ENCODE results near the gene ARHGAP10.

ARHGAP10 gene

DNA sequence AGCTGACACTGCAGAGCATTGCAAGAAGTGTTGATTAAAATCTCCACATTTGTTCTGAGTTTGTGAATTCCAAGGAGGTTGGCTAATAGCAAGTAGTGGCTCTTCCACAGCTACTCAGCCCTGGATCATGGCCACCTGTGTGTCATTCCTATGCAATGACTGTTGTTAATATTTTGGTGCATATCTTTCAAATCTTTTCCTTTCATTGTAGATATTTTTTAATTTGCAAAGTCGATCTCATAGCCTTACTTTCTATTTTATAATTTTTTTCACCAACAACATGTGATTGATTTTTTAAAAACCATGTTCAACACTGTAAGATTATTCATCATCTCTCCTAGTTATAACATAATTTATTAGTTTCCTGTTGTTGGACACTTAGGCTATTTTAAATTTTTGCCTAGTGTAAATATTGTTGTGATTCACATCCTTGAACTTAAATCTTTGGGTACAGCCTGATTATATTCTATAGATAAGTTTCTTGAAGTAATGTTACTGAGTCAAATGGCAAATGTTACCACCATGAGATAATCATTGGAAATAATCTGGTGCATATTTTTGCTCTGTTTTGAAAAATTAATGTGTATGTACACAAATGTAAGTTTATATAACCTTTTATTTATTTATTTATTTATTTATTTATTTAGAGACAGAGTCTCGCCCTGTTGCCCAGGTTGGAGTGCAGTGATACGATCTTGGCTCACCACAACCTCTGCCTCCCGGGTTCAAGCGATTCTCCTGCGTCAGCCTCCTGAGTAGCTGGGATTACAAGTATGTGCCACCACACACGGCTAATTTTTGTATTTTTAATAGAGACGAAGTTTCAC, 17.1 kb upstream of the ARHGAP10 start:
- CTCF ChIA-PET = interaction anchor here (1.0 to 10.5 kb wide), 3 partner anchors 31 to 152 kb away, joined by 4 to 135 read pairs (median 6); partner anchors contain the start of gene PRMT9
- no peak for DNase-seq (ENCODE audit: extremely low spot score)
- TF ChIP-seq, protein P1, sequence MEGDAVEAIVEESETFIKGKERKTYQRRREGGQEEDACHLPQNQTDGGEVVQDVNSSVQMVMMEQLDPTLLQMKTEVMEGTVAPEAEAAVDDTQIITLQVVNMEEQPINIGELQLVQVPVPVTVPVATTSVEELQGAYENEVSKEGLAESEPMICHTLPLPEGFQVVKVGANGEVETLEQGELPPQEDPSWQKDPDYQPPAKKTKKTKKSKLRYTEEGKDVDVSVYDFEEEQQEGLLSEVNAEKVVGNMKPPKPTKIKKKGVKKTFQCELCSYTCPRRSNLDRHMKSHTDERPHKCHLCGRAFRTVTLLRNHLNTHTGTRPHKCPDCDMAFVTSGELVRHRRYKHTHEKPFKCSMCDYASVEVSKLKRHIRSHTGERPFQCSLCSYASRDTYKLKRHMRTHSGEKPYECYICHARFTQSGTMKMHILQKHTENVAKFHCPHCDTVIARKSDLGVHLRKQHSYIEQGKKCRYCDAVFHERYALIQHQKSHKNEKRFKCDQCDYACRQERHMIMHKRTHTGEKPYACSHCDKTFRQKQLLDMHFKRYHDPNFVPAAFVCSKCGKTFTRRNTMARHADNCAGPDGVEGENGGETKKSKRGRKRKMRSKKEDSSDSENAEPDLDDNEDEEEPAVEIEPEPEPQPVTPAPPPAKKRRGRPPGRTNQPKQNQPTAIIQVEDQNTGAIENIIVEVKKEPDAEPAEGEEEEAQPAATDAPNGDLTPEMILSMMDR (IDR thresholded peaks at IDR 0.05; ENCODE audit: control extremely low read depth, extremely low read depth, low read depth, missing control alignments) = no peak
- POLR2A ChIA-PET = no interaction called here

DNA sequence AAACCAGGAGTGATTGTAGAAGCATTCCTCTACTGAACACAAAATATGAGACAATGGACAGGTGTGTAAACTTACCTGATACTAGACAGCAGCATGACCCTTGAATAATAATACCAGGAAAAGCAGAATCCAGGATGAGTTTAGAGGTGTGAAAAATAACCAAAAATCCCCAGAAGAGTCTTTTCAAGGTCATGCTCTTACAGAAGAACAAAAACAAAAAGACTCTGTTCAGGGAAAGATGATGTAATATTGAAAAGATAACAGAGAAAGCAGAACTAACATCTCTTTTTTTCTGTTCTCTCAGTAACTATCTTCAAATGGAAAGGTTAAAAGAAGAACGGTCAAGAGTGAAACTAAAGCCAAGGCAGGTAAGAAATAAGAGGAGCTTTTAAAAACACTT, 14.0 kb upstream of the ARHGAP10 start:
- TF ChIP-seq, protein P1 (IDR thresholded peaks at IDR 0.05; ENCODE audit: control extremely low read depth, extremely low read depth, low read depth, missing control alignments) = no peak
- DNase-seq (ENCODE audit: extremely low spot score) = peak; percentile 58
- ChIA-PET CTCF (interaction anchor here (1.4 to 2.2 kb wide), 3 partner anchors 9 to 149 kb away, joined by 3 to 13 read pairs (median 3); no protein-coding TSS in a partner anchor), POLR2A (no interaction called here)

DNA sequence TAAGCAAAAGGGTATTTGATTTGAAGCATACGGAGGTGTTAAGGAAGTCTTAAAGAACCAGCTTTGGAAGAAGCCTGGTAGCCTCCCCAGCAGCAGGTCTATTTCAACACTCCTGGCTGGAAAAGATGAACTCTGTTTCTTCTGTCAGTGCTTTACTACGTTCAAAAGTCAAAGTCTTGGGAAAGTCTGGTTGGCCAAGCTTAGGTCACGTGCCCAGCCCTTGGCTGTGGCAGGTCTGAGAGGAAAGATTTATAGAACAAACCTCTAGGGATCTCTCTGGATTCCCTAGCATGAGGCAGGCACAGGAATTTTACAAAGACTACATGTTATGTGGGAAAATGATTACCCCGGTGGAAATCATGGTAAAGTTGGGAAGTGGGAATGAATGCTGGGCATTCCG, 8.6 kb upstream of the ARHGAP10 start:
- POLR2A ChIA-PET = no interaction called here
- CTCF ChIA-PET = interaction anchor here (6.9 kb wide), 1 partner anchor 142 kb away, joined by 59 read pairs; no protein-coding TSS in a partner anchor
- TF ChIP-seq, protein P1 (IDR thresholded peaks at IDR 0.05; ENCODE audit: control extremely low read depth, extremely low read depth, low read depth, missing control alignments) = no peak
- no peak for DNase-seq (ENCODE audit: extremely low spot score)

DNA sequence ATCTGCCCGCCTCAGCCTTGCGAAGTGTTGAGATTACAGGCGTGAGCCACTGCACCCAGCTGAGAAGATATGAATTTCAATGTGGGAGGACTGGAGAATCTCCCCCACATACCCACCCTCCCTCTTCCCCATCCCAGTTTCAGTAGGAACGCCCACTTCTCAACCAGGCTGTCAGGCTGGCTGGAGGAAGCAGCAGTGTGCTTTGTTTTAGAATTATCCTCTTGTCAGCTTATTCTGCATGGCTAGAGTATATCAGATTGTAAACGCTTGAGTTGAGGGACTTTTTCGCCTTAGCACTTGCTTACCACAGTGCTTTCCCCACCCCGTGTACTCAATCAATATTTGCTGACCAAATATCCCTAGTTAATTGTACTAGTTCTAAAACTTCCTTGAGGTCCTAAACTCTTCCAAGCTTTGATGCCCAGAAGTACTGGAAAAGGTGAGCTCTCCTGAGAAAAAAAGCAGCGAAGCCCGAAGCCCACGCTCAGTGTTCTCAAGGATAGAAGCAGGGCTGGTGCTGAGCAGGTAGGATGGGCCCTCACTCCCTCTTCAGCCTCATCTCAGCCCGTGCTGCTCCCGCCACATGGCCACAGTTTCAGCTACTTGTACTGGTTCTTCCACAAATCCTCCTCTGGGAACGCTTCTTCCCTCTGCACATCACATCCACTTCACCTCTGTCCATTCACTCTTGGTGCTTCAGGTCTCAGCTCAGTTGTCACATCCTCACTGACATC, 7.3 kb upstream of the ARHGAP10 start:
- TF ChIP-seq, protein P1 (IDR thresholded peaks at IDR 0.05; ENCODE audit: control extremely low read depth, extremely low read depth, low read depth, missing control alignments) = no peak
- DNase-seq (ENCODE audit: extremely low spot score) = no peak
- ChIA-PET POLR2A (no interaction called here), CTCF (interaction anchor here (1.5 to 6.9 kb wide), 3 partner anchors 39 to 141 kb away, joined by 3 to 59 read pairs (median 3); no protein-coding TSS in a partner anchor)

DNA sequence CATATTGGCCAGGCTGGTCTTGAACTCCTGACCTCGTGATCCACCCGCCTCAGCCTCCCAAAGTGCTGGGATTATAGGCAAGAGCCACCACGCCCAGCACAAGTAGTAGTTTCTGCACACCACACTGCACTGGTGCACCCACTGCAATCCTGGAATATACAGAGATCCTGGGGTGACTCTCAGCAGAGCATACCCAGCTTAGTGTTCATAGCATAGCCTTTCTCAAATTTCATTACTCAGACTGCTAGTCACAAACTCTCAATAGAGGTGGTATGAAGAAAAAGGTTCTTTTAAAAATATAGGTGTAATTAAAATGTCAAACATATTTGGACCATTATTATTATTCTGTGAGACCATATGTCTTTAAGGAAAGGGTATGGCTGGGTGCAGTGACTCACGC, 6.2 kb upstream of the ARHGAP10 start:
- TF ChIP-seq, protein P1 (IDR thresholded peaks at IDR 0.05; ENCODE audit: control extremely low read depth, extremely low read depth, low read depth, missing control alignments) = no peak
- DNase-seq (ENCODE audit: extremely low spot score) = no peak
- ChIA-PET CTCF (interaction anchor here (0.9 to 6.9 kb wide), 5 partner anchors 12 to 140 kb away, joined by 3 to 59 read pairs (median 3); no protein-coding TSS in a partner anchor), POLR2A (no interaction called here)

DNA sequence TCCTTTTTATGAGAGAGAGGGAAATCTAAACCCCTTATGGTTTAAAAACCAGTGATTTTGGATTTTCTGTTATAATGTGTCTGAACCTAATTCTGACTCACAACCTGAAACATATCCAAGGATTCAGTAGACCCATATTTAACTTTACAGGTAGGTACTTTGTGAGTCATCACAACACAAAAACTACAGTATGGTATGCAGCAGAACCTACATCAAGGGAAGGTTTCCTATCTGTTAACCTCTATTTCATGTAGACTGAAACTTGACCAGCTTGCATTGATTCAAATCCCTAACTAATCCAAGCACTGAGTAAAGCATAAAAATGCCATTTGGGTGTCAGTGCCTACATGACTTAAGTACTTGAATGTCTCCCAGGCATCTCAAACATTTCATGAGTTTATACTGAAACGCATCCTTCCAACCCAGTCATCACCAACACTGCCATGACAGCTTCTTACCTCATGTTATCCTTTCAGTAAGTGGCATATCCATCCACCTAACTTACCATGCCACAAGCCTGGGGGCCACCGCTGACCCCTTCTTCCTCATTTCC, 4.3 kb upstream of the ARHGAP10 start:
- POLR2A ChIA-PET = no interaction called here
- TF ChIP-seq, protein P1 (IDR thresholded peaks at IDR 0.05; ENCODE audit: control extremely low read depth, extremely low read depth, low read depth, missing control alignments) = no peak
- DNase-seq (ENCODE audit: extremely low spot score) = no peak
- CTCF ChIA-PET = interaction anchor here (0.8 to 6.9 kb wide), 6 partner anchors 11 to 138 kb away, joined by 3 to 59 read pairs (median 3); no protein-coding TSS in a partner anchor

Data from GM10248 (cell line).